ENCODE measurements around the gene EXOC1L. TPM values are rescaled to one million over a fixed set of nuclear protein-coding genes. Genes with fewer than 3 reads are reported as not detected.

The EXOC1L gene
- total and polyA plus RNA-seq, 2 of the 13 experiments (the other 11 are each of a cell fraction or from before 2014, with no cell fraction given) = not detected

- Histone ChIP-seq H3K9me3 (ENCODE audit: low read length) (no peaks in the 10 kb centered on the region), H3K4me3 (replicated peaks in 1 of 3; ENCODE audit: insufficient read depth in 1 of 3, low read depth in 2 of 3, low read length in 3 of 3) (no peak overlapping the region), H3K27me3 (ENCODE audit: control insufficient read depth in 1 of 2, insufficient read depth in 2 of 2, low read length in 2 of 2) (peaks cover 0 to 3% of the 10 kb centered on the region in 2 experiments; a peak in 1 of 5 replicates), H2AFZ (ENCODE audit: low read length) (no peak overlapping the region), H4K20me1 (ENCODE audit: insufficient read depth, low read length) (no peaks in the 10 kb centered on the region), H3K79me2 (ENCODE audit: insufficient read depth, low read length) (no peaks in the 10 kb centered on the region), H3K4me2 (ENCODE audit: low read depth, low read length) (no peak overlapping the region), H3K4me1 (ENCODE audit: insufficient read depth, low read length) (no peaks in the 10 kb centered on the region), H3K36me3 (replicated peaks in 1 of 2; ENCODE audit: control insufficient read depth in 1 of 2, insufficient read depth in 2 of 2, low read length in 2 of 2) (no peaks in the 10 kb centered on the region), H3K9ac (ENCODE audit: insufficient read depth, low read depth, low read length) (no peak overlapping the region), H3K27ac (ENCODE audit: extremely low read length, insufficient read depth, low read length) (no peak overlapping the region)
- in situ Hi-C loops (cut with HindIII; ENCODE audit: extremely low pct_ligation_motif_present, low pct_unique_long_range_greater_than_20kb) = no loop called here
- CTCF ChIA-PET (ENCODE audit: low intra/inter-chr PET ratio, low total read pairs) = no interaction called here
- ATAC-seq (no peak), DNase-seq (ENCODE audit: low spot score) (no peak), FAIRE-seq (no peak)
- POLR2A ChIA-PET = no interaction called here
- intact Hi-C loops (cut with micrococcal nuclease; ENCODE audit: unreplicated experiment) = no loop called here
- WGBS (ENCODE audit: low lambda C conversion rate) = 4% methylated on average over 3 of the region's 3 CpGs
- TF ChIP-seq THAP8 (CRISPR knock-in tag; IDR thresholded peaks at IDR 0.05; ENCODE audit: borderline replicate concordance) = no peak
- TF ChIP-seq GTF2F1 (IDR thresholded peaks at IDR 0.05; ENCODE audit: low read length) = no peak
- no peak for TF ChIP-seq RORA (CRISPR knock-in tag; IDR thresholded peaks at IDR 0.05)
- TF ChIP-seq TFDP2 (CRISPR knock-in tag; IDR thresholded peaks at IDR 0.05) = no peak
- TF ChIP-seq ZNF281 (CRISPR knock-in tag; IDR thresholded peaks at IDR 0.05; ENCODE audit: borderline replicate concordance) = no peak
- TF ChIP-seq FOXM1 (CRISPR knock-in tag; IDR thresholded peaks at IDR 0.05) = no peak
- TF ChIP-seq HMGXB3 (CRISPR knock-in tag; IDR thresholded peaks at IDR 0.05; ENCODE audit: borderline replicate concordance) = no peak
- BruUV-seq (replicated peaks) = no TSS peak
These were observed 10.5 kb downstream of the EXOC1L start for GRCh38 chr4:55830048-55830447.

Data from HepG2 (cell line).